ENCODE data around the gene GOLGA6L7. TPM values are rescaled to one million over a fixed set of nuclear protein-coding genes. Genes with fewer than 3 reads are reported as not detected.

GOLGA6L7 gene
- total RNA-seq, 1 donor, result not detected

GRCh38 chr15:28887339-28888174, 39.1 kb upstream of the GOLGA6L7 start:
- DNase-seq (ENCODE audit: low read depth), result no peak
- TF ChIP-seq CTCF (IDR thresholded peaks at IDR 0.05; ENCODE audit: insufficient read depth, low read depth, low read length), result no peak
- H3K4me3 ChIP-seq (ENCODE audit: low read depth, low read length), result no peak overlapping the region

GRCh38 chr15:28886431-28887338, 38.2 kb upstream of the GOLGA6L7 start:
- no peak for TF ChIP-seq CTCF (IDR thresholded peaks at IDR 0.05; ENCODE audit: insufficient read depth, low read depth, low read length)
- no peak for DNase-seq (ENCODE audit: low read depth)
- H3K4me3 ChIP-seq (ENCODE audit: low read depth, low read length), result peak overlapping the region; percentile 54

- no peak for TF ChIP-seq CTCF (IDR thresholded peaks at IDR 0.05; ENCODE audit: insufficient read depth, low read depth, low read length)
- peak; percentile 46 for DNase-seq (ENCODE audit: low read depth)
- peak within 1 kb of the TSS; percentile 54 for H3K4me3 ChIP-seq (ENCODE audit: low read depth, low read length)
These were observed 37.4 kb upstream of the GOLGA6L7 start, which contains the start of gene APBA2 for GRCh38 chr15:28885630-28886430. TSS of gene APBA2 (plus strand) at chr15:28885974. CDS start at chr15:29053885, 167,911 bp downstream.

GRCh38 chr15:28885128-28885629, 36.7 kb upstream of the GOLGA6L7 start:
- peak overlapping the region; percentile 54 for H3K4me3 ChIP-seq (ENCODE audit: low read depth, low read length)
- DNase-seq (ENCODE audit: low read depth), result no peak
- no peak for TF ChIP-seq CTCF (IDR thresholded peaks at IDR 0.05; ENCODE audit: insufficient read depth, low read depth, low read length)

GRCh38 chr15:28884151-28884940, 35.9 kb upstream of the GOLGA6L7 start:
- no peak for DNase-seq (ENCODE audit: low read depth)
- TF ChIP-seq CTCF (IDR thresholded peaks at IDR 0.05; ENCODE audit: insufficient read depth, low read depth, low read length), result no peak
- H3K4me3 ChIP-seq (ENCODE audit: low read depth, low read length), result no peak overlapping the region
